Stimulated activated naive CD8-positive, alpha-beta T cell treated with anti-CD3 and anti-CD28 coated beads, Interleukin-15, Interleukin-2, amounts not matched to agents 100 ng/mL and 50 ng/mL, for 24 hours (primary cell): ENCODE results near the gene BCR.

ENCODE experiments used
- H3K27ac Mint-ChIP-seq: one replicate; pipeline ENCODE4 v1.8.0; 2021; ENCODE audit warnings: mild to moderate bottlenecking, mixed read lengths
- H3K27me3 Mint-ChIP-seq: one replicate; pipeline ENCODE4 v1.8.0; 2021; ENCODE audit warnings: mixed read lengths
- H3K36me3 Mint-ChIP-seq: one replicate; pipeline ENCODE4 v1.8.0; 2021; ENCODE audit warnings: low read depth, mixed read lengths
- H3K4me1 Mint-ChIP-seq: one replicate; pipeline ENCODE4 v1.8.0; 2021; ENCODE audit warnings: low read depth, mixed read lengths
- H3K4me3 Mint-ChIP-seq: one replicate; pipeline ENCODE4 v1.8.0; 2021; ENCODE audit warnings: mild to moderate bottlenecking, mixed read lengths
- H3K9me3 Mint-ChIP-seq: one replicate; pipeline ENCODE4 v1.8.0; 2021; ENCODE audit warnings: mixed read lengths

BCR gene

GRCh38 chr22:23283591-23284503 lies 103.5 kb downstream of the BCR start:
- Mint-ChIP-seq H3K27ac (no peak overlapping the region), H3K4me1 (peaks cover 33% of the 10 kb centered on the region), H3K4me3 (no peak overlapping the region), H3K27me3 (no peaks in the 10 kb centered on the region), H3K36me3 (peaks cover 15% of the 10 kb centered on the region), H3K9me3 (no peaks in the 10 kb centered on the region)

GRCh38 chr22:23284504-23285033 lies 104.3 kb downstream of the BCR start:
- H3K4me1 Mint-ChIP-seq: peaks cover 25% of the 10 kb centered on the region
- H3K36me3 Mint-ChIP-seq: peaks cover 15% of the 10 kb centered on the region
- H3K9me3 Mint-ChIP-seq: no peaks in the 10 kb centered on the region
- no peak overlapping the region for H3K27ac Mint-ChIP-seq
- no peak overlapping the region for H3K4me3 Mint-ChIP-seq
- H3K27me3 Mint-ChIP-seq: no peaks in the 10 kb centered on the region

GRCh38 chr22:23285236-23285635 lies 104.9 kb downstream of the BCR start:
- Mint-ChIP-seq H3K9me3 (no peaks in the 10 kb centered on the region), H3K27me3 (no peaks in the 10 kb centered on the region), H3K27ac (no peak overlapping the region), H3K36me3 (peaks cover 20% of the 10 kb centered on the region), H3K4me1 (peaks cover 19% of the 10 kb centered on the region), H3K4me3 (no peak overlapping the region)

- Mint-ChIP-seq H3K27me3 (no peaks in the 10 kb centered on the region), H3K9me3 (no peaks in the 10 kb centered on the region), H3K36me3 (peaks cover 20% of the 10 kb centered on the region)
Observed at GRCh38 chr22:23285734-23286133, 105.4 kb downstream of the BCR start.

GRCh38 chr22:23286296-23286695 lies 106.0 kb downstream of the BCR start:
- Mint-ChIP-seq H3K36me3 (peaks cover 20% of the 10 kb centered on the region), H3K4me3 (no peak overlapping the region), H3K4me1 (peaks cover 8% of the 10 kb centered on the region), H3K9me3 (no peaks in the 10 kb centered on the region), H3K27me3 (no peaks in the 10 kb centered on the region), H3K27ac (no peak overlapping the region)

More at GRCh38 chr22:23285734-23286133, 105.4 kb downstream of the BCR start:
- Mint-ChIP-seq H3K27ac (no peak overlapping the region), H3K4me3 (no peak overlapping the region), H3K4me1 (peaks cover 14% of the 10 kb centered on the region)

- Mint-ChIP-seq H3K4me1 (no peaks in the 10 kb centered on the region), H3K27me3 (no peaks in the 10 kb centered on the region), H3K9me3 (no peaks in the 10 kb centered on the region), H3K4me3 (no peak overlapping the region), H3K27ac (no peak overlapping the region), H3K36me3 (peaks cover 28% of the 10 kb centered on the region)
Observed at GRCh38 chr22:23287136-23288095, 107.1 kb downstream of the BCR start.

- Mint-ChIP-seq H3K36me3 (peaks cover 39% of the 10 kb centered on the region), H3K9me3 (no peaks in the 10 kb centered on the region), H3K27ac (no peak overlapping the region), H3K27me3 (no peaks in the 10 kb centered on the region), H3K4me1 (no peaks in the 10 kb centered on the region), H3K4me3 (no peak overlapping the region)
Observed at GRCh38 chr22:23288301-23289129, 108.2 kb downstream of the BCR start.

- no peak overlapping the region for H3K27ac Mint-ChIP-seq
- no peaks in the 10 kb centered on the region for H3K4me1 Mint-ChIP-seq
- H3K36me3 Mint-ChIP-seq: peaks cover 45% of the 10 kb centered on the region
- H3K4me3 Mint-ChIP-seq: no peak overlapping the region
- H3K27me3 Mint-ChIP-seq: no peaks in the 10 kb centered on the region
- H3K9me3 Mint-ChIP-seq: no peaks in the 10 kb centered on the region
Observed at GRCh38 chr22:23289130-23289503, 108.8 kb downstream of the BCR start.

- Mint-ChIP-seq H3K9me3 (no peaks in the 10 kb centered on the region), H3K4me1 (no peaks in the 10 kb centered on the region), H3K27me3 (no peaks in the 10 kb centered on the region), H3K36me3 (peaks cover 45% of the 10 kb centered on the region), H3K4me3 (no peak overlapping the region), H3K27ac (no peak overlapping the region)
Observed at GRCh38 chr22:23289851-23290724, 109.8 kb downstream of the BCR start.

GRCh38 chr22:23291806-23292452 lies 111.6 kb downstream of the BCR start:
- no peaks in the 10 kb centered on the region for H3K9me3 Mint-ChIP-seq
- no peaks in the 10 kb centered on the region for H3K27me3 Mint-ChIP-seq
- H3K36me3 Mint-ChIP-seq: peaks cover 44% of the 10 kb centered on the region
- H3K4me1 Mint-ChIP-seq: no peaks in the 10 kb centered on the region
- no peak overlapping the region for H3K4me3 Mint-ChIP-seq
- H3K27ac Mint-ChIP-seq: no peak overlapping the region

GRCh38 chr22:23292453-23293350 lies 112.4 kb downstream of the BCR start:
- Mint-ChIP-seq H3K9me3 (no peaks in the 10 kb centered on the region), H3K27ac (no peak overlapping the region), H3K4me1 (no peaks in the 10 kb centered on the region), H3K4me3 (no peak overlapping the region), H3K27me3 (no peaks in the 10 kb centered on the region), H3K36me3 (peaks cover 46% of the 10 kb centered on the region)

GRCh38 chr22:23293720-23294119 lies 113.4 kb downstream of the BCR start:
- no peaks in the 10 kb centered on the region for H3K27me3 Mint-ChIP-seq
- no peaks in the 10 kb centered on the region for H3K9me3 Mint-ChIP-seq
- H3K4me1 Mint-ChIP-seq: no peaks in the 10 kb centered on the region
- no peak overlapping the region for H3K27ac Mint-ChIP-seq
- peaks cover 50% of the 10 kb centered on the region for H3K36me3 Mint-ChIP-seq
- H3K4me3 Mint-ChIP-seq: no peak overlapping the region
